HG03457 (cell line): ENCODE results near the gene MPPED2.

Experiments
- ATAC-seq: cut with Tn5 transposase; IDR thresholded peaks from one replicate; pipeline ENCODE4 v1.9.1; 2021; ENCODE audit warnings: moderate number of reproducible peaks; ENCODE audit not compliant: unreplicated experiment

Gene MPPED2

DNA sequence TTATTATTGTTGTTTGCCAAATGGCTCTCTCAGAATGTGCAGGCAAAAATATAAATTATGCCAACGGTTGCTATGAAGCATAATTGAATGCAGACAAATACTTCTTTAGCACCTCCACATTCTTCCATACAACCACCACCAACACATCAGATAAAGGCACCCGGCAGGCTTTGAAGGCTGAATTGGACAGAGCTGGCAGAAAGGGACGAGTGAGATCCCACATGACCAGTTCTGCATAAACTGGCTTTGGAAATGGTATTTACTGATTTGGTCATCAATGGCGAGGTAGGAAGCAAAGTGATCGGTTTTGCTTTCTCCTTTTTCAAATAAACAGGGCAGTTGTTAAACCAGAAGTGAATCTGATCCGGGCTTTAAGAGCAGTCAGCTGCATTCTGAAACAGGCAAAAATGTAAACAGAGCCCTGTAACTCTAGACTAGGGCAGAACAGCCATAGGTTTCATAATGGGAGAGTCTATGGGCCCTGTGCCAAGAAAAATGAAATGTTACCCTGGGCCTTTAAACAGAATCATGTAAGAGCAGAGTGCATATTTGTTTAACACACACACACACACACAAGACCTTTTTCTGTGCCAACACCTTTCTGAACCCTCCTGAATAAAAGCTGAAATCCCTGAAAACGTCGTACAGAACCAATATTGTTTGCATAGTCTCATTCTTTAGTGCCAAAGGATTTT is 97.7 kb downstream of the MPPED2 start:
- ATAC-seq, result no peak

DNA sequence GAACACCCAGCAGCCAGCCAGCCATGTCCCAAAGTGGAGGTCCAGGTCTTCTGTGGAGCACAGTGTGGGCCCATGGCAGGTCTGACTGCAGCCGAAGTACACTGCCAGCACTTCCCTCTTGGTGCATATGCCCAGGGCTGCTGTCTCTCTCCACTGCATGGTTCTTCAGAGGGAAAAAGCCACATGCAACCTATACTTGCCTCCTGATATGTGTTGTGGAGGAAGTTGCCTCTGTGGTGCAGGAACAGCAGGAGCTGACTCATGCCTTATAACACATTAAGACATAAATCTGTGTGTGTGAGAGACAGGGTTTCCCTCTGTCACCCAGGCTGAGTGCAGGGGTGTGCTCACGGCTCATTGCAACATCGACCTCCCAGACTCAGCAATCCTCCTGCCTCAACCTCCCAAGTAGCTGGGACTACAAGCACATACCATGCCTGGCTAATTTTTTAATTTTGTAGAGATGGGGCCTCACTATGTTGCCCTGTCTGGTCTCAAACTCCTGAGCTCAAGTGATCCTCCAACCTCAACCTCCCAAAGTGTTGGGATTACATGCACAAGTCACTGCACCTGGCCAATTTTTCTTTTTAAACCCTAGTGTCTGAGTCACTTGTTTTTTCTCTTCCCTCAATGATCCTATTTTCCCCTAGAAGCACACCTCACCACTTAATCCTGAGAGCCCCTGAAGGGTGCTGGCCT is 98.8 kb downstream of the MPPED2 start:
- no peak for ATAC-seq

DNA sequence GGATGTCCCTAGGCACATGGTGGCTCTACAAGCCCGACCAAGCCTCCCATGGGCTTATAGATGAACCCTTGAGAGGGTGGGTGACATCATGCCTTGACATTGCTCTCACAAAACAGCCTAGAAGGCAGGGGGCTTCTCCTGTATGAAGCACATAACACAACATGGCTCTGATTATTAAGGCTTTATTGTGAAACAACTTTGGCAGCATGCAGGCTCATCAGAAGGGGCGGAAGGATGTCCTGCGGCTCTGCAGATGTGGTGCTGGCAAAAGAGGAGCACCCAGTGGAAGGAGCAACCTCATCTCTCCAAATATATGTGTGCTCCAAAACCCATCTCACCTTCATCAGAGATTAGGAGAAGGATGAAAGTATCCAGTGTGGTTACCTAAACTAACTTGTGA is 100.4 kb downstream of the MPPED2 start:
- no peak for ATAC-seq

DNA sequence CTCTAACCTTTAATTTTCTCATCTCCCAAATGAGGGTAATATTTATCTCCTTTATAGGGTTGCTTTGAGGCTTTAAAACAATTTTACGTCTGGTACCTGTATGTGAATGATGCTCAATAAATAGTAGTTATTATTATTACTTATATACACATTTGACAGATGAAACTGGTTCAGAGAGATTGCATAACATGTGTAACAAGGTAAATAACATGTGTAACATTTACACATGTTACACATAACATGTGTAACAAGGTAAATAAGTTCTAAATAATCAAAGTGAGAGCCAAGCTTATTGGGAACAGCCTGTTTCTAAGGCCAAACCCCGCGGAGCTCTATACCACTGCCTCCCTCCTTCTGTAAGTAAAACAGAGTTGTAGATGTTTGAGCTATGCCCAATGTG is 100.9 kb downstream of the MPPED2 start:
- no peak for ATAC-seq

DNA sequence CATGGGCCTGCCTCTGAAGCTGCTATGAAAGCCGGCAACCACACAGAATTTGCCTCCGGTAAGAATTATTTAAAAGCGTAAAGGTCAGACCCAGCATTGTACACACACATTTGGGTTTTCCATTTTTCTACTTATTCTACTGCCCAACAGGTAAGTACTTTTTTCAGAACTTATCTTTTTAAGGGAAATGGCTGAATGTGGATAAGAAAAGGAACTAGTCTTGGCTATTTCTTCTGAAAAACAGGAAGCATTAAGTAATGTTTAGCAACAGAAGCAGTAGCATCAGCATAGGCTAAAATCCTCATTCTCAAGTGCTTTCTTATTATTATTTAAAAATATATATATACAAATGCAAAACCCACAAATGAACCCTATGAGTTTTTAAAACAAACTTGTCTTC is 103.1 kb downstream of the MPPED2 start:
- ATAC-seq, result no peak

DNA sequence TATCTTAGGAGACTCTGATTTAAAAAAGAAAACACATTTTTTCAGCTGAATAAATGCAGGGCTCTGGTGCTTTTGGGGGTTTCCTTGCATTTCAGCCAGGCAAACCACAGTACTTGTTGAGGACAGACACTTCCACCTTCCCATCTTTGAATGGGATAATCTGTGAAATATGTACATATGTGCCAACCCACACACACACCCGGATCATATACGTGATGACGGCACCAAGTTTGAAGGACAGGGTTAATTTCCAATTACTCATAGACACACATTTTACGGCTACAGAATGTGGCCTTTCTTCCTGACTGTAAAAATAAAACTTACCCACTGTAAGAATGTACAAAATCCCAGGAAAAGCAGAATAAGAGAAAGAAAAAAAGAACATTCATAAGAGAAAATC is 104.4 kb downstream of the MPPED2 start:
- no peak for ATAC-seq

DNA sequence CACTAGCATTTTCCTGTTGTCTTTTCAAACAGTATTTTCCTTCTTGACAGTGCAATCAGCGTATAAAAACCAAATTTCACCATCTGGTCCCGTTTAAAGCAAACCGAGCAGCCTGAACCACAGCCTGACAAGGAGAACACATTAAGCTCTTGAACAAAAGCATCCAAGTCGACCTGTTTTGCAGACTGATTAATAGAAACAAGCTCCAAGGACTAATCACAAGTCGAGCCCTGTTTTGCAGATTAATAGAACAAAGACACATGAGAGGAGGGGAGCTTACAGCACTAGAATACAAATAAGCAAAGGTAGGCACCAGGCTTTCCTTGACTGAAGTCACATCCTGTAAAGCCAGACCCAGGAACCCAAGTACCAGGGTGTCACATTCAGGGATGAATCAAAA is 104.8 kb downstream of the MPPED2 start:
- no peak for ATAC-seq

DNA sequence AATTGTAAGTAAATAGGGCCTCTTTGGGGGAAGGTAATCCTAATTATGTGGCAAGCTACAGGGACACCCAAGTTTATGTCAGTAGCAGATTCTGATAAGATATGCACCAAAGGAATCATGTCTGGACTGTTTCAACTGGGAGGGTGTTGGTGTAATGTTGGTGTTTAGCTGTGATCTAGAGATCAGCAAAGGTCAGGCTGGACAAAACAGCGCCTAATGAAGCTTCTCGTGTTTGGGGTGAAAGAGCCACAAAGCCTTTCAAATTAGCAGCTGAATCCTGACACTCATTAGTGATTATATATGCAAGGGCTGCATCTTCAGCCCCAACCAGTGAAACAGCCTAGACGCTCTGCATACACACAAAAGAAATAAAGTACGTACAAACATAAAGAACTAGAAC is 106.3 kb downstream of the MPPED2 start:
- no peak for ATAC-seq

DNA sequence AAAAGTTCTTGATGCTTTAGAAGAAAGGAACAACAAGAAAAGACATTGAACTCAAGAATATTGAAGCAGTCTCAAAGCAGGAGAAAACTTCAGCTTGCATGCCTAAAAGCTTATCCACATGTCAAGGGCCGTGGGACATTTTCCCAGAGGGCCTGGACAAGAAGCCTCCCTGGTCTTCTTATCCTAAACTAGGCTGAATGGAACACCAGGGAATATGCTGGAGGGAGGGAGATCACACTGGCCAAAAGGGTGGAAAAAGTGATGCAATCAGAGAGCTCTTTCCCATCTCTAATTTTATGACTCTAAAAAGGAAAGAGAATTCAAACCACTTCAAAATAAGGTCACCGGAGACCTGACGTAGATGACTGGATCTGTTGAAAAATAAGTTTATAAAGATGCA is 107.2 kb downstream of the MPPED2 start:
- ATAC-seq, result no peak

DNA sequence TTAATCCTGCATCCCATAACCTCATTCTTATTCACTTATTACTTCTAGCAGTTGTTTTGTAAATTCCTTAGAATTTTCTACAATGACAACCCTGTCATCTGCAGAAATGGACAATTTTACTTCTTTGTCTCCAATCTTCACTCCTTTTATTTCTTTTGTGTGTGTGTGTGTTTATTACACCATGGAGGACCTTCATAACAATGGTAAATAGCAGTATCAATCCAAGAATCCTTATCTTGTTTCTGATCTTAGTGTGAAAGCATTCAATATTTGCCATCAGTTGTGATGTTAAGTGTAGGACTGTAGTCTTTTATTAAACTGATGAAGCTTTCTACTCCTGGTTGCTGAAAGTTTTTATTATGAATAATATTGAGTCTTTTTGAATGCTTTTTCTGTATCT is 109.1 kb downstream of the MPPED2 start:
- no peak for ATAC-seq

DNA sequence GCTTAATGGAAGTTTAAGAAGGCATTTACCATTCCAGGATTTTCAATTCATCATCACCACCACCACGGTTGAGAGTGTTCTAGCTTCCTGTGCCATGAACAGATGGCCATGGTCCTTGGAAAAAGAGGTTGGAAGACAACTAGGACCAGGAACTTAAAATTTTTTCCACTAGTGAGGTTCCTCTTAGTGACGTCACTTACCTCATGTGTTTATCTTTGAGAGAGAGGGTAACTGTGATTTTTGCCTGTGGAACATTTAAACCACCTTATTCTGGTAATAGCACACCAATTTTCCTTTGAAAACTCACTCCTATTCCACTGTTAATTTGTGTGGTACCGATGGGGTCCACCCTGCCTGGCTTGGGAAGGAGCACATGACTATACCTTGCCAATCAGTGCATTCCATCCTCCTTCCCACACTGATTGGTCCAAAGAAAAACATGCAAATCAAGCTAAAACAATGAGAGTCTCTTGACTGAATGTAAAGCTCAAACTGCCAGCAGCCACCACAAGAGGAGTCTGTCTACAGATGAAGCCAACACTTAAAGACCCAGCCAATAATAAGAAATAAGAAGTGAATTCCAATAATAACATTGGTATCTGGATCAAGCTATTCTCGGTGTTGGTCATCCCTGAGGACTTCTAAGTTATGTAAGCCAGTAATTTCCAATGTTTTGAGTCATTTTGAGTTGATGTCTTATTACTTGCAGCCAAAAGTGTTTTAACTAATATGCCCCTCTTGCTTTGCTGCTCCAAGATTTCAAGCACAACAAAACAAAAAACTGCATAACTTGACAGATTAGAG is 111.8 kb downstream of the MPPED2 start:
- ATAC-seq, result no peak

DNA sequence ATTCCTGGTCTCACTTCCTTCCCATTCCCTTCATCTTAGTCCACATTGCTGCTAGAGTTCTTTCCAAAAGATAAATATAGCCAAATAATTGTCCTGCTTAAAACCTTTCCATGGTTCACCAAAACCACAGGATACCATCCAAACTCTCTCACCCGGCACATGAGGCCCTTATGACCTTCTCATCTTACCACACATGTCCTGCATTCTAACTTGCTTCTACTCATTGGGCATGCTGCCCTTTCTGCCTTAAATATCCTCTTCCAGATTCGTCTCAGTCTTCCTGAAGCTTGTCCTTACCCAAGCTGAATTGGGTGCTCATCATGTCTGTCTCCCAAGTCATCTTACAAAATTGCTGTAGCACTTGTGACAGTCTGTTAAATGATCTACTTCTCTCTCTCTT is 114.9 kb downstream of the MPPED2 start:
- ATAC-seq, result no peak

DNA sequence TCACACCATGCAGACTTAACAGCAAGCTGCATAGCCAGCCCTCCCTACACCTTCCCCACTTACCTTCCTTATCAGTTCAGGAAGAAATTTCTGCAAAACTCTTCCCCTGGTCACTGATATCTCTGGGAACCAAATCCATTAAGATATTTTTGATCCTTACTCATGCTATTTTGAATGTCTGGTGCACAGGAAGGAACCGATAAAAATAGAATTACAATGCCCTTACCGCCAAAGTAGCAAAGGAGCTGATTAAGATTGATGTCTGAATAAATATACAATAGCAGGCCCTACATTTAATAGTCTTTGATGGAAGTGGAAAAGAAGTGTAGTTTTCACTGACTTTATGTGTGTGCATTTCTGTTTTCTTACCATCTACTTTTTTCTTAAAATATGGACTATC is 117.3 kb downstream of the MPPED2 start:
- ATAC-seq, result no peak

DNA sequence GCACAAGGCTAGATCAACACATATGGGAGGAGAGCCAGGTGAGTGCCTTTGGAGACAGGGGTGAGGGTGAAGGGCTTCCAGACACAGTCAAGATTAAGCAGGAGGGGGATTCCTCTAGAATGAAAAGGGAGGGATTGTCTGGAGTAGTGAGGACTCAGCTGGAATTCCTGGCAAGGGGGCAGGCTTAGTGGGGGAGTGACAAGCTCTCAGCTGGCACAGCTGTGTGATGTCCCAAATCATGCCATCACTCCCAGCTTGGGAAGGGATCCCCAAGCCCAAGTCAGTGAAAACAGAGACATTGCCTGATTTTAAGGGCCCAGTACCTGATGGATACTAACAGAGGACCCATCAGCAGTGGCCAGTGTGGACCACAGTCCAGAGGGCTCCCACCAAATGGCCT is 119.0 kb downstream of the MPPED2 start:
- ATAC-seq, result no peak

DNA sequence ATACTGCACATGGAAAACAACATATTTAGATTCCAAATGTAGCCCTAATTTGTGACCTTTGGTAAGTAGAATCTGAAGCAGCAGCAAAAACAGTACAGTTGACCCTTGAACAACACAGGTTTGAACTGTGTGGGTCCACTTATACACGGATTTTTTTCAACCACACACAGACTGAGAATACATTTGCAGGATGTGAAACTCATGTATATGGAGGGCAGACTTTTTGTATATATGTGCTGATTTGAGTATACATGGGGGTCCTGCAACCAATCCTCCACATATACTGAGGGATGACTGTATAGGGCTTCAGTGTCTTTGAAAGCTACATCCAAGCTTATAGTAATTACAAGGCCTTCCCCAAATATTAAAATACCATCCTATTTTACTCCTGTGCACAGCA is 120.5 kb downstream of the MPPED2 start:
- ATAC-seq, result no peak

DNA sequence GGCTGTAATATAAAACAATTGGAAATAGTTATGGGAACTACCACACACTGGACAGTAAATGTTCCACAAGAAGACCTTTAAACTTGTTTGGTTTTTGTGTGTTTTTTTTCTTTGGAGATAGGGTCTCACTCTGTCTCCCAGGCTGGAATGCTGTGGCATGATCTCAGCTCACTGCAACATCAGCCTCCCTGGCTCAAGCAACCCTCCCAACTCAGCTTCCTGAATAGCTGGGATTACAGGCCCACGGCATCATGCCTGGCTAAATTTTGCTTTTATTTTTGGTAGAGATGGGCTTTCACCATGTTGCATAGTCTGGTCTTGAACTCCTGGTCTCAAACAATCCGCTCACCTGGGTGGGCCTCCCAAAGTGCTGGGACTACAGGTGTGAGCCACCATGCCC is 121.0 kb downstream of the MPPED2 start:
- ATAC-seq, result no peak

DNA sequence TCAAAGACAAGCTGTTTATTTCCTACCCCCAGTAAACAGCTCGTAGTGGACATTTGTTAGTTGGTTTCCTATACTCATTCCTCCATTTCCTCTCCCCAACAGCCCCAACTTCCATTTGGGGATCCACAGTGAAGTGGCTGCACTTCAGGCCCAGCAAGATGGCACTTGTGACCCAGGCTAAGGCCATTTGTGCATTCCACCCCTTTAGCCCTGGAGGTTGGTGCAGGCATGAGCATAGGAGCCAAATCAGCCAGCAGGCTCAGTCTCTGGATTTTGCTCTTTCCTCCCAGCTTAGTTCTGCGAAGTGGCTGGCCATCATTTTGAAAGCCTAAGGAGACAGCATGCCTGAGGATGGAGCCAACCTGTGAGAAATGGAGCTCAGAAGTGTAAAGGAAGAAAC is 122.9 kb downstream of the MPPED2 start:
- no peak for ATAC-seq

DNA sequence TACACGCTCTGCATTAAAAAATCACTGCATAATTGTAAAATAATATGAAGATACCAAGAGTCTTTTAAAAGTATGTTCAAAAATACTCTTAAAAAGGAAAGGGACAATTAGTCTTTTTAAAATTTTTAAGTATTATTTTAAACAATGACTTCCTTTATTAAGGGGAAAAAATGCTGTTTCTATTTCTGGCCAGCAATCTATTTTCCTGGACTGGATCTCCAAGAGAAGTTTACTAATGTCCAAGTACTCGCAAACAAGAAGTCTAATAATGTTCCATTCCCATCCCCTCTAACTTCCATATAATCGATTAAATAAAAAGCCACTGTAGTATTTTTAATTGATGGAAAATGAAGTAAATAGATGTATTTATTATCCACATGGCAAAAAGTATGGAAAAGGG is 123.7 kb downstream of the MPPED2 start:
- no peak for ATAC-seq

DNA sequence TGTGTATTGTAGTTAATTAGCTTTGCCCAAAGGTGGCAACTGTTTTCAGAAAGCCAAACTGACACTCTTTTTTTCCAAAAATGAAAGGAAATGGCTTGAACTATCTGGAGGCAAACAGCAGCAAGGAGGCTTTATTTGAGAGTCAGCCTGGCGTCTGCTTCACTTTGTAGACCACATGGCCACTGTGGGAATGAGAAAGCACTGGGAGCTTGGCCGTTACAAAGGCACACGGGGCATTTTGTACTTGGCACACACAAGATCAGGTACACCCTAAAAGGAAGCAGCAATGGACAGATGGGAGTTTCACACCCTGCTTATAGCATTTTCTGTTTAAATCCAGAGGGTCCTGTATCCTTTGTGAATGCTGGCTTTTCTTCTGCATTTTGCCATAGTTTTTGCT is 126.3 kb downstream of the MPPED2 start:
- no peak for ATAC-seq

DNA sequence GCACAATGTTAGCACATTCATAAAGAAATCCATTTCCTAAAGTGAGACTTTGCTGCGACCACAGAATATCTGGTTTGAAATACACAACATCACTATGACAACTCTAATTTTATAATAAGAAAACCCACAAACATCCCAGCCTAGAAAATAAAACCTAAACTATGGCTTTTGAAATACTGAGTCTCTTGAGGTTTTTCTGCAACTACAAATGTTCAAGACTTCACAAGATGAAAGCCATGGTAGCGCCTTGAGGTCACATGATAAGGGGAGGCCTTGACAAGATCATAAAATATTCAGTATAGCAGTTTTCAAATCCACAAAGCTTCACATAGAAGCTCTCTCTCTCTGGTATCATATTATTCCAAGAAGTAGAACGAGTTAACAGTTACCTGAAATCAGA is 126.8 kb downstream of the MPPED2 start:
- no peak for ATAC-seq

DNA sequence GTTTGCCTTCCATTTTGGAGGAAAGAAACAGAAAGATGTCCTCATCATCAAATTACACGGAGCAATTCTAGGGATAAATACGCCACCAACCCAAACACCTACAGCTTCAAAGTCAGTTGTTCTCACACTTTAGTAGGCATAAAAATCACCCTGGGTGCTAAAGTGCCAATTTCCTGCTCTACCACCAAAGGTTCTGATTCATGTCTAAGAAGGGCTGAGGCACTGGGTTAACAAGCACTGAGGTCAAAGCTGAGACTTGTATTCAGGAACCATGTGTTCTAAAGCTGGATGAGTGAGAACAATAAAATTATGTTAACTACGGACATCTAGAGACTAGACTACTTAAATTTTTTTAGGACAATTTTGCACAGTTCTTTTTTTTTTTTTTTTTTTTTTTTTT is 127.6 kb downstream of the MPPED2 start:
- ATAC-seq, result no peak

DNA sequence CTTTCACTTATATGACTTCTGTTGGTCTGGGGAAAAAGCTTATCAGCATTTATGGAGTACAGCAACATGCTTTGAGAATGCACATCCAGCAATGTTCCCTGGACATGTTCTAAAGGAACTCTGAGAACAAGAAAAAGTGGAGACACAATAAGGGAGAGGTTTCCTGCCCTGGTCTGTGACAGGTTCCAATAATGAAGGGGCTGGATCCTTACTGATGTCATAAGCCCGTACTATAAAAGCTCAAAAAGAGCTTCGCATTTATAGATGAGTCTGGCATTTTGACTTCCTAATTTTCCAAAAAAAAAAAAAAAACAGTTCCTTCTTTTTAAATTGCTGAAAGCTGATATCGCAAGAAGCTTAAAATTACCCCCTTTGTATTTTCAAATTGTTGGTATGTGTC is 129.1 kb downstream of the MPPED2 start:
- ATAC-seq, result no peak
